HT1080 (cell line): Measurements from ENCODE around the gene CEP350. TPM values are rescaled to one million over a fixed set of nuclear protein-coding genes. Genes with fewer than 3 reads are reported as not detected.

ENCODE experiments used
- DNase-seq: peaks from one replicate; pipeline ENCODE4 v3.0.0-alpha.2; 2015; ENCODE audit warnings: low read depth
- total RNA-seq: library from RNA; depleted of rRNA; stranded (reverse); fragments of >200 nt; shearing (Covaris generic); gene quantifications from 2 replicates; pipeline ENCODE4 v1.2.3, GENCODE V29; 2014

CEP350 gene
- total RNA-seq, 1 experiment from 2014 or later: 23.4 TPM

DNA sequence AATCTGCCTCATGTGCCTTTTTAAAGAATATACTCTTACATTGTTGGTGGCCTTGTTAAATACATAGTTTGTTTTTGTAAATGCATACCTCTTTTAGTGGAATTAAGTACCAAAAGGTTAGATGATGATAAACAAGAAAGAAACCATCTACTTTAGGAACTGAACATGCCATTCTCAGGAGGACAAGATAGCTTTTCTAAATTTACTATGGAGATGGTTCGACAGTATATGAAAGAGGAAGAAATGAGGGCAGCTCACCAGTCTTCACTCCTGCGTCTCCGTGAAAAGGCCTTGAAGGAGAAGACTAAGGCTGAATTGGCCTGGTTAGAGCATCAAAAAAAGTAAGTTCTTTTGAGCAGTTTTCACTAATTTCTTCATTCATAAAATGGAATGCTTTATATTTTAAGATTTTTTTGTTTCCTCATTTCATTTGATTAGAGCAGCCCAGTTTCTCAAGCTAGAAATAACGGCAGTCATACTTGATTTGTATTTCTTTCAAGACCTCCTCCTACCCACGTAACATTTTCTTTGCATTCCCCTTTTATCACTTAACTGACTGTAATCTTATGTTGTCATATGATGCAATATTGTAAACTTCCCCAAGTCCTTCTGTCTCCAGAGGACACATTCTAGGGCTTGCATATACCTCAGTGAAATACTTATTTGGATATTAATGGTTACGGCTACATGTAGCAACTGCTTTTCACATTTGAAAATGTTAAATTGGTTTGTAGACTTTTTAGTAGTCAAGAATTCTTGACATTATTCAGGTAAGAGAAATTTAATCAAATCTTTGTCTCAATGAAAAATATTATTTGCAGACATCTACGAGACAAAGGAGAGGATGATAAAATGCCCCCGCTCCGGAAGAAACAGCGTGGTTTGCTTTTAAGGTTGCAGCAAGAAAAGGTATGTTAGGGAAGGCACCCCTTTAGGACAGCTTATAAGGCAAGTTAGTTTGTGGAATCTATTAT is 99.3 kb downstream of the CEP350 start:
- DNase-seq: no peak

DNA sequence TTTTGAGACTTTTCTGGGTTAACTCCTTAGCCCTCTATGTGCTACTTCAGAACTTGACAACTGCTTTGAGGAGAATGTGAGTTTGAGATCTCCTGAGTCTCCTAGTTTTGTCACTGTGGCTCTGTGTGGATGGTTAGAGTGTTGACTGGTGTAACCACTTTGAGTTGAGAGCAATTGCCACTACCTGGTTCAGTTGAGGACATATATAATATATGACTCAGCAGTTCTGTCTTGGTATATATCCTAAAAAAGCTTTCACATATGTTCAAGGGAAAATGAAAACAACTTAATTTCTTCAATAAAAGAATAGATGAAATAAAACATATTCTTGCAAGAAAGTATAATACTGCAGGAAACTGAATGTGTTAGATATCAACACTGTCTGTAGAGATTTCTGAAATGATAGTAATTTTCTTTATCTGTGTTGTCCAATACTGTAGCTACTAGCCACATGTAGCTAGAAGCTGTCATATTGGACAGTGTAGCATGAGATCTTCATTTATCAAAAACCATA is 103.3 kb downstream of the CEP350 start:
- DNase-seq: peak; percentile 1

DNA sequence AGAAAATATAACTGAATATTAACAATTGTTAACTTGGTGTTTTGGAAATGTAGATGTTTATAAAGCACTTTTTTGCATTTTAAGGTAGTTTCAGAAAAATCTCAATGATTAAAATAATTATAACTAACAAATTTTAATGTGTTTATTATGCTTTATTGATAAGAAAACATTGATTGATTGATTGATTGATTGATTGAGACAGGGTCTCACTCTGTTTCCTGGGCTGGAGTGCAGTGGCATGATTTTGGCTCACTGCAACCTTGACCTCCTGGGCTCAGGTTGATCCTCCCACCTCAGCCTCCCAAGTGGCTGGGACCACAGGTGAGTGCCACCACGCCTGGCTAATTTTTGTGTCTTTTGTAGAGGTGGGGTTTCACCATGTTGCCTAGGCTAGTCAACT is 106.4 kb downstream of the CEP350 start:
- DNase-seq: no peak

DNA sequence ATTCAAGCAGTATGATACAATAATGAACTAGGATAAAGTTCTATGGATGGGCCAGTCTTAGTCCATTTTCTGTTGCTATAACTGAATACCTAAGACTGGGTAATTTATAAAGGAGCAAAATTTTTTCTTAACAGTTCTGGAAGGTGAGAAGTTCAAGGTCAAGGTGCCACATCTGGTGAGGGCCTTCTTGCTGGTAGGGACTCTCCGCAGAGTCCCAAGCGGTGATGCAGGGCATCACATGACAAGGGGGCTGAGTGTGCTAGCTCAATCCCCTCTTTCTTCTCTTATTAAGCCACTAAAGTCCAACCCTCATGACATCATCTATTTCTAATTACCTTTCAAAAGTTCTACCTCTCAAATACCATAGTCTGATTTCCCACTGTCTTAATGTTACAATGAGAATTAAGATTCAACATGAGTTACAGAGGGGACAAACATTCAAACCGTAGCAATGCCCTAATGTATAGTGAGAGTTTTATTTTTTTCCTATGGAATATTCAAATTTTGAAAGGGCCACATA is 107.9 kb downstream of the CEP350 start:
- DNase-seq: no peak

DNA sequence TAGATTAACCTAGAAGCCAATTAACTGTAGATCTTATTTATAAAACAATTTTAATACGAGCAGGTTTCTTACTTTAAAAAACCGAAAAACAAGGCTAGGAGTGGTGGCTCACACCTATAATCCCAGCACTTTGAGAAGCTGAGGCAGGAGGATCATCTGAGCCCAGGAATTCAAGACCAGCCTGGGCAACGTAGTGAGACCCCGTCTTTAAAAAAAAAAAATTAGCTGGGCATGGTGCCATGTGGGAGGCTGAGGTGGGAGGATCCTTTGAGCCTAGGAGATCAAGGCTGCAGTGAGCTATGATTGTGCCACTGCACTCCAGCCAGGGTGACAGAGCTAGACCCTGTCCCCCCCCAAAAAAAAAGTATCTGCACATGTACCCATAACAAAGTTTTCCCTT is 110.8 kb downstream of the CEP350 start:
- no peak for DNase-seq

DNA sequence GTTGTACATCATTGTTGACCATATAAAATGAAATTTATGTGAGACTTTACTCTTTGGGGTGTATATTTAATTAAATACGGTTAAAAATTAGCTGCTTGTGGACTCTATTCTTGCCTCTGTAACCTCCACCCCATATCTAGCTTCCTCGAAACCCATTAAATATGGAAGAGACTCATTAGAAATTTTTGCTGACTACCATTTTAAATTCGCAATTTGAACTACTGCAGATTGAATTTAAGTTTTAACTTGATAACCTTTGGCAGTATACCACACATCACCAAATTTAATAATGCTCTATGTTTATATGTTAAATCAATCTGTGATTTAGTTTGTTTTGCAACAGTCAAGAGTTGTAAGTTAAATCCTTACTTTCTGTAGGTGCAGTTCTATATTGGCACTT is 111.5 kb downstream of the CEP350 start:
- no peak for DNase-seq

DNA sequence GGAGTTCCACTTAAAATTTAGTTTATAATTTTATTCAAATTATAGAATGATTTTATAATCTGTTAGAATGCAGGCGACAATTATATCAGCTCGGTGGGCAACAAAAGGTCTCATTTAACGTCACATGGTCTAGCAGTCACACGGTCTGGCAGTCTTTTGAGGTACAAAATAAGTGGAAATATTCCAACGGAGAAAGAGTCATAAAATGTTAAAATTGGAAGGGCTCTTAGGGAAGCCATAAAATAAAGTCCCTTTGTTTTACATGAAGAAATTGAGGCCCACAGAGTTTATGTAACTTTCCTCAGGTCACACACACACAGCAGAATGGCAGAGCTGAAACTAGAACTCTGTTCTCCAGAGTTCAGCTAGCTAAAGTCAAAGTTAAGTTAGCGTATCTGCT is 115.7 kb downstream of the CEP350 start:
- DNase-seq: no peak

DNA sequence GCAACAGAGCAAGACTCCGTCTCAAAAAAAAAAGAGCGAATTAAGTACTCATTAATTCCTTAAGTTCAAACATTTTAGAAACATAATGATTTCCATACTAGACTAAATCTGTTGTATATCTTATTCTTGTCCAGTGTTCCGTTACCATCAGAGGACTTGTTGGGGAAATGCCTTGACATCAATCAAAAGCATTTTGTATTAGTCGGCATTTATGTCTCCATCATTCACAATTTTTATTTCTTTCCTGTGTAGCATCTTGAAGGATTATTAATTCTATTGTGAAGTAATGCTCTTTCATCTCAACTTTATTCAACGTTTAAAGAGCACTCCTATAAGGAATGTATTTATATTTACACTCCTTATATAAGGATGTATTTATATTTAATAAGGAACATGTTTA is 117.1 kb downstream of the CEP350 start:
- no peak for DNase-seq

DNA sequence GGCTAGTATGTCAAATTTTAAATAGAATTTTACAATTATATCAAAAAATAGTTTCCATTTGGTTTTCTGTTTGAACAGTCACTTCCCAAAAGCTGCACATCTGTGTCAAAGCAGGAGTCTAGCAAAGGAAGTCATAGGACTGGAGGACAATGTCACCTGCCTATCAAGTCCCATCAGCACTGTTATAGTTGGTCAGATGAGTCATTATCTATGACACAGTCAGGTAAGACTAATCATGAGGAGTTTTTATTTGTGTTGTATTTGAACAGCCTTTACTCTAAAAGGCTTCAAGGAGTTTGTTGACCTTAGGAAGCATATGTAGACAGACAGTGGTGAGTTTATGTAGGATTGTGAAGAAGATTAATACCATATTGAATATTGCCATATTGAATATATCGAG is 125.8 kb downstream of the CEP350 start:
- DNase-seq: peak; percentile 23

DNA sequence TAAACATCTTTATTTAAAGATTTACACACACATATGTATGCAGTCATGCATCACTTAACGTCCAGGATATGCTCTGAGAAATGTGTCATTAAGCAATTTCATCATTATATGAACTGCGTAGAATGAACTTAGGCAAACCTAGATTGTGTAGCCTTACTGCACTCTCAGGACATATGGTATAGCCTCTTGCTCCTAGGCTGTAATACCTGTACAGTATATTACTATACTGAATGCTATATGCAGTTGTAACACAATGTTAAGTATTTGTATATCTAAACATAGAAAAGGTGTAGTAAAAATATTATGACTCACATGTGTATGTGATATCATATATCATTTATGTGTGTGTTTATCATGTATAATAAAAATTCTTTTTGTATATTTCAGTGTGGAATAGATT is 126.9 kb downstream of the CEP350 start:
- no peak for DNase-seq

DNA sequence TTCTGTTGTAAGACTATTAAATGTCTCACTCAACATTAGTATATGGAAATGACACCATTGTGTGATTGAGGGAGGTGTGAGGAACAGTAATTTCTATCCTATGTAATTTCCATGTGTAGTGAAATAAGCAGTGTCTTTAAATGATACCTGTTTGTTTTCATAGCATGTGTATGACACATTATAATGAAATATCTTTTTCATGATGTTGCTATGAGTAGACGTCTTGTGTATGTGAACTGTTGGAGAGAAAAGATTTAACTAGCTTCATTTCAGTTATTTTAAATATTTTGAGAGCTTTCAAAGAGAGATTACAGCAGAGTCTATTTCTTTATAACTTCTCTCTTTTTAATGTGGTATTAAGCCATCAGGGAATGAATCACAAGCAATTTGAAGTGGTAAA is 128.6 kb downstream of the CEP350 start:
- DNase-seq: no peak

DNA sequence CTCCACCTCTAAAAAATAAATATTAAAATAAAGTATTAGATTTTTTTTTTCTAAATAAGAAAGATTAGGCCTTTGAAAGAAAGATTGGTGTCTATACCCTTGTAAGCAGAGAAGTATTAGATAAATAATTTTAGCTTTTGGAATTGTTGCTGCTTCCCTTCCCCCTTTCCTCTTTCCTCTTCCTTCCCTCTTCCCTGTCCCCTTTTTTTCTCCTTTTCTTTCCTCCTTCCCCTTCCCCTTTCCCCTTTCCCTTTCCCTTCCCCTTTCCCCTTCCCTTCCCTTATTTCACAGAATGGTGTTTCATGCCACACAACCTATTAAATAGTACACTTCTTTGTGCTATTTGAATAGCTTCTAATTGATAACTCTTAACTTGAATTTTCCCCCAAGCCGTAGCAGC is 130.3 kb downstream of the CEP350 start:
- no peak for DNase-seq

DNA sequence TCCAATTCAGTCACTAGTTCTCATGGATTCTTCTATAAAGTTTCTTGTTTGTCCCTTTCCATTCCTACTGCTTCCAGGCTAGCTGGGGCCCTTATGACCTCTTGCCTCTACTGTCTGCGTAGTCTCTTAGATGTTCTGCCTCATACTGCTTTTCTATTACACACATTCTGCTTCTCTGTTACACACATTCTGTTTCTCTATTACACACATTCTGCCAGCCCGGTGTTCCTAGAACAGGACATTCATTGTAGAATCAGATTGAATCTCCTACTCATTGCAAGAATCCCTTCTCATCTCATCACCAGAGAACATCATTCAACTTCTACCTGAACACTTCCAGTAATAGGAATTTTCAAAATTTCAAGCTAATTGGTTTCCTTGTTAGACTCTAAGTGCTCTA is 130.7 kb downstream of the CEP350 start:
- no peak for DNase-seq

DNA sequence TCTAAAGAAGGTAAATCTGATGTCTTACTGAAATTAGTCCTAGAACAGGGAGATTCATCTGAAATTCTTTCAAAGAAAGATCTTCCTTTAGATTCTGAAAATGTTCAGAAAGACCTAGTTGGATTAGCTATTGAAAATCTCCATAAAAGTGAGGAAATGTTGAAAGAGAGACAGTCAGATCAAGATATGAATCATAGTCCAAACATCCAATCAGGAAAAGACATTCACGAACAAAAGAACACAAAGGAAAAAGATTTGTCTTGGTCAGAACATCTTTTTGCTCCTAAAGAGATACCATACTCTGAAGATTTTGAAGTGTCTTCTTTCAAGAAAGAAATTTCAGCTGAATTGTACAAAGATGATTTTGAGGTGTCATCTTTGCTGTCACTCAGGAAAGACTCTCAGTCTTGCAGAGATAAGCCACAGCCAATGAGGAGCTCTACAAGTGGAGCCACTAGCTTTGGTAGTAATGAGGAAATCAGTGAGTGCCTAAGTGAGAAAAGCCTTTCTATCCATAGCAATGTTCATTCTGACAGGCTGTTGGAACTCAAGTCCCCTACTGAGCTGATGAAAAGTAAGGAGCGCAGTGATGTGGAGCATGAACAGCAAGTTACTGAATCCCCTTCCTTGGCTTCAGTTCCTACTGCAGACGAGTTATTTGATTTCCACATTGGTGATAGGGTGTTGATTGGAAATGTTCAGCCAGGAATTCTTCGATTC is 138.5 kb downstream of the CEP350 start:
- no peak for DNase-seq

DNA sequence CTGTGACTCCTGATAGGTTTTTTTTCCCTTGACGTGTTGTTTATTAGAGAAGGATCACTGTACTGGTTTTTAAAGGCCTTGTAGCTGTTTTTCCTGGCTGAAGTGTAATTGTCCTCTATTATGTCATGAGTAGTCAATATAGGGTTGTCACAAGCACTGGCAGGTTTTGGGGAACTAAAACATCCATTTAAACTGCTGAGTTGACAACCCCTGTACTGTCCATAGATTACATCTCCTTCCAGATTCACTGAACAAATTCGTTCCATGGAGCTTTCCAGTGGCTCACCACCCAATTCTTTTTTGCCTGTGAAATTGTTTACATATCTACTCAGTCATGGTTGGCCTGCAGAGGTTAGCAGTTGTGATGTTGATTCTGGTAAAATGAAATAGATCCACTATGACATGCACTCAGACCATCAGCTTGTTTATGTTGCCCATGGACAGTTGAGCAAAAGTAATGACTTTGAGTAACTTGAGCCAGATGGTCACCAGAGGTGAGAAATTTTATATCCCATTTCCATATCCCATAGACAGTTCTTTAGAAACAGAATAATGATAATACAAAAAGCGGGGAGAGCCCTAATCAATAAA is 140.2 kb downstream of the CEP350 start:
- DNase-seq: no peak

DNA sequence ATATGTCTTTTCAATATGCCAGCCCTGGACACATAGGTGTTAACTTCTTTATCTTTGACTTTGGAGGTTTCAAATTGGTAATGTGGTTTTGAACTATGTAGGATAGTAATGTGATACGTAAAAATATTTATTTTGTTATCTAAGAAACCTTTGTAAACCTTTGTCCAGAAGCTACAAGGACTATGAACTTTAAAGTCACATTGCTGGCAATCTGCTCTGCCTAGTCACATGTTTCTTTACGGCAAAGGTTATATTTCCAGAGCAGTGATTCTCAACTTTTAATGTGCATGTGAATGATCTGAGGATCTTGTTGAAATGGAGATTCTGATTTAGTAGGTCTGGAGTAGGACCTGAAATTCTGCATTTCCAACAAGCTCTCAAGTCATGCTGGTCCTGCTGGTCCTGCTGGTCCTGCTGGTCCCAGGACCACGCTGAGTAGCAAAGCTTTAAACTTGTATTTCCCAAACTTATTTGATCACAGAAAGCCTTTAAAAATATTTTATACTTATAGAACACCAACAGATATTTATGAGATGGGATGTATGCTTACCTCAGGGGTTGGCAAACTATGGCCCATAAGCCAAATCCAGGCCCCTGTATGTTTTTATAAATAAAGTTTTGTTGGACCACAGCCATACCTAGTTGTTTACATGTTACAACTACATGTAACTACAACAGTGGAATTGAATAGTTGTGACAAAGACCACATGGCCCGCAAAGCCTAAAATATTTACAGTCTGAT is 142.1 kb downstream of the CEP350 start:
- DNase-seq: no peak

DNA sequence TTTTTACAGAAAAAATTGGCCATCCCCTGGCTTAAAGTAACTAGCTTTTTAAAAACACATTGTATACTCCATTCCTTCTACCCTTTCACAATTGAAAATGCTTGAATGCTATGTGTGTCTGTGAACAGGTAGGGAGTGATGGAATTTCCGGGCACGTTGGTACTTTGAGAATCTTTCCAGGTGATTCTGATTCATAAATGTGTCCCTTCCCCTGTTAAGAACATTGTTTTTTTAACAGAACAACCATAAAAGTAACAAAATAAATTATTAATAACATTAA is 142.7 kb downstream of the CEP350 start:
- DNase-seq: no peak

DNA sequence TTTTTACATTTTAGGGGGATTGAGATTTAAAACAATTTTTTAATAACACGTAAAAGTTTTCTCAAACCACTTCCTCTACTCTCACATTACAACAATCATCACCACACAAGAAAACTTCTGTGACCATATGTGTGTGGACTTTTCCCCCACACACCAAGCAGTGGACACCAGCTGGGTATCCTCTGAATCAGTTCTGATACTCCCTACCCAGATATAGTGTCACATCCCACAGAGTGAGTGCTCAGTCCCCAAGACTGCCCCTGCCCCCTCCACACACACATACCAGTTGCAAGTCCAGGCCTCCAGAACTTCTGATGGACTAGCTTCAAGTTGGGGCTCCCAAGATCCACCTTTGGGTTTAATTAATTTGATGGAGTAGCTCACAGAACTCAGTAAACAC is 146.8 kb downstream of the CEP350 start:
- no peak for DNase-seq

DNA sequence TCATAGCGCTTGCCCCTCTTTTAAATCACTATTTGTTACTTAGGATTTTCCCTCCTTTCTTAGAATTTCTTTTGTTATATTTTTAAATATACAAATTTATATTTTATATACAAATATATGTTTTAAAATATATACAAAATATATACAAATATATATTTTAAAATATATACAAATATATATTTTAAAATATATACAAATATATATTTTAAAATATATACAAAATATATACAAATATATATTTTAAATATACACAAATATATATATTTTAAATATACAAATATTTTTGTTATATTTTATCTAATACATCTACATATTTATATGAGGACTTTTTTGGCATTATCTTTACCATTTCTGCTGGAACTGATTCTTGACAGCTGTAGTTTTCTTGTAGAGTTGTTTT is 149.2 kb downstream of the CEP350 start:
- no peak for DNase-seq

DNA sequence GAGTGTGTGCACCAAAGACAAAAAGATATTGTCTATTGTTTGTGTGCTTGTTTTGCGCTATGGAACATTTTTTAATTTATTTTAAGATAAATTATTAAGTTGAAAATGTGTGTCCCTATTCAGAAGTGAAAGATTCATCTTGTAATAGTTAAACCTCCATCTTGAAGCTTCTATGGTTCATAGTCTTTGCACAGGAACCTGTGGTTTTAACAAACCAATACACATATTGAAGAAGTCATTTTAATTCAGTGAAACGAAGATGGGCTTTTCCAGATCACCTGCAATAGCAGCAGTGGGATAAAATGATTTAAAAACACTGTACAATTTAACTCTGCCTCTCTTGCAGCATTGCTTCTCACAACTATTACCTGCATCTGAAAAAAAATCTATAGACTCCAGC is 157.5 kb downstream of the CEP350 start:
- DNase-seq: no peak

DNA sequence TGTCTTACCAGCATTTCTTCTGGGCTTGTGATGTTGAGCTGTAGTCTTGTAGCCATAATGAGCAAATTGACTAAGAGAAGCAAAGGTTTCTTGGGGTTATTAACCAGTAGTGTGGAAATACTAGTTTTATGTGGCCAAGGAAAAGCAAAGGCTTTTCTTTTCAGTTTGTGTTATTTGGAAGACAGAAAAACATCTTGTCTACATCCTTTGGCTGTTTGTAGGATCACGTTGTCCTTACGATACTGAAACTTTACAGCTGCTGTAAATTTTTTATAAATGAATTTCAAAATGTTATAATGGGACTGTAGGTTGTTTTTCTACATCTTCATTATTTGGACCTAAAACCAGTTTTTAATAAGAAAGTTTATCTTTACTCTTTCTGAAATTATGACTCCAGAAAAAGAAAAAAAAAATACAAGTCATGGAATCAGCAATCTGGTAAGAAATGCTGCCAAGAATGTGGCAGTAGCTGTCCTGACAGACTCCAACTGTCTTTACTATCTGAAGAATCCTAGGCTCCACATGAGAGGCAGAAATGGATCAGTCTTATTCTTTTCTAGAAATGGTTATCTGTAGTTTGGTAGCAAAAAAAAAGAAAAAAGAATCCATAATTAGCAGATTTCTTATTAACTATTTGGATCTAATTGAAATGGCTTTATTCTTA is 158.5 kb downstream of the CEP350 start:
- DNase-seq: no peak
